ENCODE measurements around the gene USP36. TPM values are rescaled to one million over a fixed set of nuclear protein-coding genes. Genes with fewer than 3 reads are reported as not detected.

USP36 gene
- polyA plus RNA-seq, 1 donor (not counting 4 experiments of a cell fraction or from before 2014, with no cell fraction given) = 25.2 TPM

DNA sequence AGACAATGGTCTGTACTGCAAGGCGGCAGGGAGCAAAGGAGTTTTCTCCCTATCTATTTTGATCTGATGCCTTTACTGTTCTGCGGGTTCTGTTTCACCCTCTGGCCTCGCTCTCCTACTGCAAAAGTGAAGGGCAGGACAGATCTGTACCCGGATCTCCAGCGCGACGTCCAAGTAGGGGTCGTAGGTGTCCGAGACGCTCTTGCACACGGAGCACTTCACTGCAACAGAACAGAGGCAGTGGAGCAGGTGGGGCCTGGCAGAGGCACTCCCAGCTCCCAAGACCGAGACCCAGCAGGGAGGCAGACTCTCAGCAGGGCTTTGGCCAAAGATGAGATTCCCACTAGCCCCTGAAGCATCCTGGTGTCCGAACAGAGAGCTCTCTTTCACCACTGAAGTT lies 19.8 kb downstream of the USP36 start:
- peaks cover 14% of the 10 kb centered on the region for H3K79me2 ChIP-seq (ENCODE audit: control insufficient read depth, insufficient read depth, low read length)
- H3K27me3 ChIP-seq (ENCODE audit: control insufficient read depth, extremely low read depth, insufficient read depth, low read length) = no peaks in the 10 kb centered on the region
- peaks cover 4% of the 10 kb centered on the region for H4K20me1 ChIP-seq (ENCODE audit: control insufficient read depth, extremely low read depth, insufficient read depth, low read length)
- H3K27ac ChIP-seq (ENCODE audit: control insufficient read depth, insufficient read depth, low read length) = no peak overlapping the region
- no peaks in the 10 kb centered on the region for H3K9me3 ChIP-seq (ENCODE audit: control insufficient read depth, low read depth, low read length)
- FAIRE-seq (no peak), DNase-seq (ENCODE audit: low read depth, low spot score) (no peak)
- no peak overlapping the region for H3K9ac ChIP-seq (ENCODE audit: control insufficient read depth, extremely low read depth, insufficient read depth, low read length)
- H3K4me1 ChIP-seq (ENCODE audit: control insufficient read depth, extremely low read depth, insufficient read depth, low read length) = no peaks in the 10 kb centered on the region
- no peak overlapping the region for H2AFZ ChIP-seq (ENCODE audit: control insufficient read depth, low read length)
- H3K4me3 ChIP-seq (ENCODE audit: control insufficient read depth in 2 of 3, extremely low read depth in 1 of 3, insufficient read depth in 2 of 3, low read depth in 1 of 3, low read length in 3 of 3) = no peak overlapping the region
- TF ChIP-seq EZH2 (IDR thresholded peaks at IDR 0.05; ENCODE audit: low read length) = no peak
- TF ChIP-seq CTCF (optimal IDR thresholded peaks at IDR 0.05 in 1 of 3, IDR thresholded peaks at IDR 0.05 in 1 of 3, conservative IDR thresholded peaks at IDR 0.05 in 1 of 3; ENCODE audit: extremely low read depth in 1 of 3, insufficient read depth in 2 of 3, low read length in 3 of 3) = no peak
- dilution Hi-C loops (cut with MboI; ENCODE audit: extremely low pct_ligation_motif_present, low sequenced_read_pairs) = no loop called here
- peaks cover 55 to 78% of the 10 kb centered on the region in 2 experiments for H3K36me3 ChIP-seq (ENCODE audit: control insufficient read depth in 2 of 2, extremely low read depth in 1 of 2, insufficient read depth in 2 of 2, low read length in 2 of 2)
- H3K4me2 ChIP-seq (ENCODE audit: control insufficient read depth, extremely low read depth, insufficient read depth, low read depth, low read length) = no peak overlapping the region
- H3K9me1 ChIP-seq (ENCODE audit: control insufficient read depth, extremely low read depth, insufficient read depth, low read length) = peaks cover 2% of the 10 kb centered on the region

- peaks cover 12% of the 10 kb centered on the region for H3K79me2 ChIP-seq (ENCODE audit: control insufficient read depth, insufficient read depth, low read length)
- H3K36me3 ChIP-seq (ENCODE audit: control insufficient read depth in 2 of 2, extremely low read depth in 1 of 2, insufficient read depth in 2 of 2, low read length in 2 of 2) = peaks cover 56 to 79% of the 10 kb centered on the region in 2 experiments
- H4K20me1 ChIP-seq (ENCODE audit: control insufficient read depth, extremely low read depth, insufficient read depth, low read length) = no peaks in the 10 kb centered on the region
- DNase-seq (ENCODE audit: low read depth, low spot score) = no peak
- dilution Hi-C loops (cut with MboI; ENCODE audit: extremely low pct_ligation_motif_present, low sequenced_read_pairs) = no loop called here
- FAIRE-seq = no peak
- H3K4me1 ChIP-seq (ENCODE audit: control insufficient read depth, extremely low read depth, insufficient read depth, low read length) = no peaks in the 10 kb centered on the region
- no peaks in the 10 kb centered on the region for H3K27me3 ChIP-seq (ENCODE audit: control insufficient read depth, extremely low read depth, insufficient read depth, low read length)
- H3K9me1 ChIP-seq (ENCODE audit: control insufficient read depth, extremely low read depth, insufficient read depth, low read length) = peaks cover 2% of the 10 kb centered on the region
- no peak overlapping the region for H3K4me3 ChIP-seq (ENCODE audit: control insufficient read depth in 2 of 3, extremely low read depth in 1 of 3, insufficient read depth in 2 of 3, low read depth in 1 of 3, low read length in 3 of 3)
- H3K9ac ChIP-seq (ENCODE audit: control insufficient read depth, extremely low read depth, insufficient read depth, low read length) = no peak overlapping the region
- no peak overlapping the region for H3K4me2 ChIP-seq (ENCODE audit: control insufficient read depth, extremely low read depth, insufficient read depth, low read depth, low read length)
- TF ChIP-seq EZH2 (IDR thresholded peaks at IDR 0.05; ENCODE audit: low read length) = no peak
- TF ChIP-seq CTCF (optimal IDR thresholded peaks at IDR 0.05 in 1 of 3, IDR thresholded peaks at IDR 0.05 in 1 of 3, conservative IDR thresholded peaks at IDR 0.05 in 1 of 3; ENCODE audit: extremely low read depth in 1 of 3, insufficient read depth in 2 of 3, low read length in 3 of 3) = no peak
- no peak overlapping the region for H3K27ac ChIP-seq (ENCODE audit: control insufficient read depth, insufficient read depth, low read length)
- H2AFZ ChIP-seq (ENCODE audit: control insufficient read depth, low read length) = no peak overlapping the region
- no peaks in the 10 kb centered on the region for H3K9me3 ChIP-seq (ENCODE audit: control insufficient read depth, low read depth, low read length)
Observed at GRCh38 chr17:78819806-78820792, 20.5 kb downstream of the USP36 start.
